BJ (cell line): ENCODE measurements around the gene DNM1. TPM values are rescaled to one million over a fixed set of nuclear protein-coding genes. Genes with fewer than 3 reads are reported as not detected.
"Not testable (repeated sequence)": the region's sequence is repeated elsewhere in the genome, so short reads cannot be mapped to it uniquely, and the experiment has no call there.

Experiments used
- CTCF ChIA-PET: fragments of 350-600 bp; formaldehyde crosslinking; extraction: SDS; loops from one replicate; lab custom pipeline; 2021; ENCODE audit warnings: antibody characterized with exemption, inconsistent platforms; lab: Yijun Ruan, JAX
- POLR2A ChIA-PET: fragments of 300-600 bp; sonication (Branson Sonifier 250); formaldehyde crosslinking; extraction: SDS; loops from one replicate; lab custom pipeline; 2021; ENCODE audit warnings: antibody characterized with exemption; lab: Charles Lee
- DNase-seq: peaks from one replicate; pipeline ENCODE4 v3.0.0-alpha.2; 2011; ENCODE audit warnings: low read depth
- H3K27me3 ChIP-seq: 2 replicates; pipeline ENCODE4 v1.6.0; 2011; ENCODE audit warnings: low read length; ENCODE audit not compliant: control insufficient read depth, insufficient read depth
- H3K36me3 ChIP-seq: 2 replicates; pipeline ENCODE4 v1.5.1; 2011; ENCODE audit warnings: low read length; ENCODE audit not compliant: control insufficient read depth, insufficient read depth
- H3K4me3 ChIP-seq: 2 replicates; pipeline ENCODE4 v1.5.1; 2011; ENCODE audit warnings: low read depth, mild to moderate bottlenecking, control low read depth, low read length
- CTCF ChIP-seq: IDR thresholded peaks from 2 replicates; pipeline ENCODE4 v1.5.1; 2011; ENCODE audit warnings: low read depth, mild to moderate bottlenecking, control low read depth, inconsistent platforms, low read length, moderate library complexity; ENCODE audit not compliant: insufficient read depth
- polyA plus RNA-seq: library from polyadenylated mRNA; depleted of rRNA; stranded (reverse); fragments of >200 nt; gene quantifications from 2 replicates; pipeline ENCODE4 v1.2.3, GENCODE V29; 2011

The DNM1 gene
- polyA plus RNA-seq, 1 experiment, result 8.4 TPM

- Histone ChIP-seq H3K4me3 (no peak overlapping the region), H3K36me3 (peaks cover 36% of the 10 kb centered on the region), H3K27me3 (no peaks in the 10 kb centered on the region)
- TF ChIP-seq CTCF, result no peak
- CTCF ChIA-PET, result interaction anchor here (0.6 to 1.7 kb wide), 4 partner anchors 10 to 20 kb away, joined by 3 to 8 read pairs (median 4); partner anchors contain the start of gene CIZ1
- DNase-seq, result no peak
- POLR2A ChIA-PET, result no interaction called here
Observed at GRCh38 chr9:128175726-128176125, 27.5 kb upstream of the DNM1 start.

GRCh38 chr9:128178806-128179431 lies 24.3 kb upstream of the DNM1 start:
- CTCF ChIA-PET, result interaction anchor here (1.2 to 4.0 kb wide), 3 partner anchors 11 to 162 kb away, joined by 3 to 20 read pairs (median 3); partner anchors contain the start of gene CIZ1
- peaks cover 42% of the 10 kb centered on the region for H3K36me3 ChIP-seq
- no peaks in the 10 kb centered on the region for H3K27me3 ChIP-seq
- H3K4me3 ChIP-seq, result no peak overlapping the region
- POLR2A ChIA-PET, result no interaction called here
- TF ChIP-seq CTCF, result no peak
- DNase-seq, result no peak

GRCh38 chr9:128180001-128180400 lies 23.2 kb upstream of the DNM1 start:
- no peak for DNase-seq
- Histone ChIP-seq H3K27me3 (no peaks in the 10 kb centered on the region), H3K4me3 (no peak overlapping the region), H3K36me3 (peaks cover 41% of the 10 kb centered on the region)
- ChIA-PET CTCF (interaction anchor here (1.3 to 4.0 kb wide), 2 partner anchors 10 to 19 kb away, joined by 3 to 20 read pairs; partner anchors contain the start of gene CIZ1), POLR2A (no interaction called here)
- TF ChIP-seq CTCF, result no peak

- POLR2A ChIA-PET, result no interaction called here
- DNase-seq, result no peak
- no peaks in the 10 kb centered on the region for H3K27me3 ChIP-seq
- peaks cover 45% of the 10 kb centered on the region for H3K36me3 ChIP-seq
- CTCF ChIA-PET, result interaction anchor here (0.8 to 4.0 kb wide), 2 partner anchors 10 to 161 kb away, joined by 7 to 20 read pairs; partner anchors contain the start of gene CIZ1
- H3K4me3 ChIP-seq, result no peak overlapping the region
- TF ChIP-seq CTCF, result no peak
Observed at GRCh38 chr9:128180447-128180846, 22.7 kb upstream of the DNM1 start.

- POLR2A ChIA-PET, DNase-seq, H3K27me3 ChIP-seq, H3K4me3 ChIP-seq: not testable (repeated sequence)
- H3K36me3 ChIP-seq, result peaks cover 42% of the 10 kb centered on the region
- TF ChIP-seq CTCF, result peak; percentile 55
- CTCF ChIA-PET, result interaction anchor here (0.7 to 4.0 kb wide), 4 partner anchors 9 to 160 kb away, joined by 4 to 20 read pairs (median 6); partner anchors contain the start of gene CIZ1
Observed at GRCh38 chr9:128181480-128181879, 21.7 kb upstream of the DNM1 start.
